Measurements from ENCODE around the gene TMEM131L.

TMEM131L gene

DNA sequence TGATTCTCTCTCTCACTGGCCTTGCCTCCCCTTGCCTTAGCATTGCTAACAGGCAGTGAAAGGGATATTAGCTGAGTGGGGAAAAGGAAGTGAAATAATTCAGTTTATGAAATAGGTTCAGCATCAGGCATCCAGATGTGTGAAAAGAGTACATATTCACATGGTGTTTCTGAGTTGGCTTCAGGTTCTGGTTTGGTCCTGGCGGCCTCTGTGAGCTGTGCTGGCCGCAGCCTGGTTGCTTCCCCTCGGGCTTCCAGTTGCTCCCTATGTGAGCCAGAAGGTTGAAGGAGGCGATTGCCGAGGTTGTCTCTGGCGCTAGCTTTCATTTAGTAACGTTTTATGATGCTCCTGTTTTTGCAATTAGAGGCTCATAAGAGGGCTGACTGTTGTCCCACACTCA lies 118.9 kb downstream of the TMEM131L start:
- no peak overlapping the region for H3K4me2 ChIP-seq (ENCODE audit: low read length)
- no peak overlapping the region for H2BK120ac ChIP-seq (ENCODE audit: insufficient read depth, low read length, poor library complexity)
- no peak overlapping the region for H2AK5ac ChIP-seq (ENCODE audit: low read length)
- no peak overlapping the region for H3K23ac ChIP-seq (ENCODE audit: low read length)
- no peak overlapping the region for H4K8ac ChIP-seq (ENCODE audit: low read depth, low read length)
- H2BK5ac ChIP-seq (ENCODE audit: low read depth, low read length, poor library complexity) = no peak overlapping the region
- H2AFZ ChIP-seq (ENCODE audit: insufficient read depth, low read length, poor library complexity) = no peak overlapping the region
- H3K18ac ChIP-seq (ENCODE audit: low read length) = no peak overlapping the region
- H3K27me3 ChIP-seq (ENCODE audit: insufficient read depth, low read length) = no peaks in the 10 kb centered on the region
- no peak for DNase-seq
- H4K91ac ChIP-seq (ENCODE audit: low read depth, low read length) = no peak overlapping the region
- no peaks in the 10 kb centered on the region for H3K36me3 ChIP-seq (ENCODE audit: control insufficient read depth in 1 of 2, insufficient read depth in 2 of 2, low read length in 2 of 2)
- H3K14ac ChIP-seq (ENCODE audit: low read length) = no peak overlapping the region
- no CpG with 5 or more reads among the region's 7 CpGs for WGBS (ENCODE audit: extremely low coverage, insufficient coverage, insufficient read length)
- H3K4ac ChIP-seq (ENCODE audit: low read depth, low read length) = no peak overlapping the region
- H3K4me1 ChIP-seq (ENCODE audit: control insufficient read depth in 1 of 2, insufficient read depth in 2 of 2, low read length in 2 of 2) = no peaks in the 10 kb centered on the region
- no peaks in the 10 kb centered on the region for H3K9me3 ChIP-seq (ENCODE audit: insufficient read depth, low read depth, low read length)
- no peak overlapping the region for H4K12ac ChIP-seq (ENCODE audit: low read depth, low read length)
- H2BK12ac ChIP-seq (ENCODE audit: low read length) = no peak overlapping the region
- H3K79me1 ChIP-seq (ENCODE audit: low read length) = no peaks in the 10 kb centered on the region
- no peak overlapping the region for H3K9ac ChIP-seq (ENCODE audit: low read length)
- H3K27ac ChIP-seq (ENCODE audit: low read depth, low read length) = no peak overlapping the region
- H3K4me3 ChIP-seq (ENCODE audit: low read depth, low read length) = no peak overlapping the region
- H3K79me2 ChIP-seq (ENCODE audit: control insufficient read depth, insufficient read depth, low read length, poor library complexity) = no peaks in the 10 kb centered on the region

DNA sequence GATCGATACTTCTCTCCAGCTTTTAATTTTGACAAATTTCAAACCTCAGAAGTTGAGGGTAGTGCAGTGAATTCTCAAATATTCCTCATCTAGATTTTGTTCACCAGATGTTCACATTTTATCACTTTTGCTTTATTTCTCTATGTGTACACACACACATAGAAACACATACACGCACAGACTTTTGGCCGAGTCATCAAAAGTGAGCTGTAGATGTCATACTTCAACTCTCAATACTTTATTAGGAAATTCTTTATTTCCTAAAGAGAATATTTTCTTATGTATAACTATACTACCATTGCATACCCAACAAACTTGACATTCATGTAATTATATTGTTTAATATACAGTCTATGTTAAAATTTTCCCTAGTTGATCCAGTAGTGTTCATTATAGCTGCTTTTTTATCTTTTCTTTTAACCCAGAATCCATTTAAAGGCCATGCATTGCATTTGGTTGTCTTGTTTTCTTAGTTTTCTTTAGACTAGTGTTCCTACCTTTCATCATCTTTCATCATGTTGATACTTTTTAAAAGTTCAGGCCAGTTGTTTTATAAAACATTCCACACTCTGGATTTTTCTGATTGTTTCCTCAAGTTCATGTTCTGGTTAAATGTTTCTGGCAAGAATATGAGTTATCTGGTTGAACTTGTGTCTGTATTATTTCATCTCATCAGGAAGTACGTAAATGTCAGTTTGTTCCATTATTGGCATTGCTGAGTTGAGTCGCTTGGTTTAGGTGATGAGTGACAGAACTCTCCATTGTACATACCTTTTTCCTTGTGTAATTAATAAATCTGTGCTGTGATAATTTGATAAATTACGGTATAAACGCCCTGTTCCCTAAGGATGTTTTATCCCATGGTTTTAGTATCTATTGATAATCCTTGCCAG lies 123.8 kb downstream of the TMEM131L start:
- H3K4me3 ChIP-seq (ENCODE audit: low read depth, low read length) = no peak overlapping the region
- H3K79me2 ChIP-seq (ENCODE audit: control insufficient read depth, insufficient read depth, low read length, poor library complexity) = no peaks in the 10 kb centered on the region
- H2AK5ac ChIP-seq (ENCODE audit: low read length) = no peak overlapping the region
- no peaks in the 10 kb centered on the region for H3K79me1 ChIP-seq (ENCODE audit: low read length)
- H2AFZ ChIP-seq (ENCODE audit: insufficient read depth, low read length, poor library complexity) = no peak overlapping the region
- H3K4ac ChIP-seq (ENCODE audit: low read depth, low read length) = no peak overlapping the region
- H3K4me1 ChIP-seq (ENCODE audit: control insufficient read depth in 1 of 2, insufficient read depth in 2 of 2, low read length in 2 of 2) = no peaks in the 10 kb centered on the region
- DNase-seq = no peak
- H3K9ac ChIP-seq (ENCODE audit: low read length) = no peak overlapping the region
- H2BK120ac ChIP-seq (ENCODE audit: insufficient read depth, low read length, poor library complexity) = no peak overlapping the region
- no peak overlapping the region for H3K18ac ChIP-seq (ENCODE audit: low read length)
- no peak overlapping the region for H3K27ac ChIP-seq (ENCODE audit: low read depth, low read length)
- H4K91ac ChIP-seq (ENCODE audit: low read depth, low read length) = no peak overlapping the region
- H3K36me3 ChIP-seq (ENCODE audit: control insufficient read depth in 1 of 2, insufficient read depth in 2 of 2, low read length in 2 of 2) = no peaks in the 10 kb centered on the region
- H4K12ac ChIP-seq (ENCODE audit: low read depth, low read length) = no peak overlapping the region
- no CpG with 5 or more reads among the region's 7 CpGs for WGBS (ENCODE audit: extremely low coverage, insufficient coverage, insufficient read length)
- H2BK12ac ChIP-seq (ENCODE audit: low read length) = no peak overlapping the region
- no peak overlapping the region for H3K23ac ChIP-seq (ENCODE audit: low read length)
- H3K27me3 ChIP-seq (ENCODE audit: insufficient read depth, low read length) = no peaks in the 10 kb centered on the region
- no peak overlapping the region for H2BK5ac ChIP-seq (ENCODE audit: low read depth, low read length, poor library complexity)
- H3K4me2 ChIP-seq (ENCODE audit: low read length) = no peak overlapping the region
- H3K9me3 ChIP-seq (ENCODE audit: insufficient read depth, low read depth, low read length) = no peaks in the 10 kb centered on the region
- no peak overlapping the region for H4K8ac ChIP-seq (ENCODE audit: low read depth, low read length)
- no peak overlapping the region for H3K14ac ChIP-seq (ENCODE audit: low read length)

DNA sequence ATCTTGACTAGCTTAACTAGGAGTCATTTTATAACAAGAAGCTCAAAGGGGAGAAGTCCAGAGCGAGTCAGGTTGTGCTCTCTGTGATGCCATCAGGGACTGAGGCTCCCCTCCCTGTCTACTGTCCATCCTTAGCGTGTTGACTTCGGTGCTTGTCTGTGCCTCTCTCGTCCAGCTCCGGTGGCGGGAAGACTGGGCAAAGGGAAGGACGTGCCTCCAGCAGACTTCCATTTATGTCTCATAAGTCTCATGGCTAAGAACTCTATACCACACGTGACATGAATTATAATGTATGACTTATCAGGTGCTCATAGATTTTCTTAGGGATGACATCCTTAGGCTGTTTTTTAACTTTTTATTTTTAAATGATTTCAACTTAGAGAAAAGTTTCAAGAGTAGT lies 125.3 kb downstream of the TMEM131L start:
- Histone ChIP-seq H4K91ac (ENCODE audit: low read depth, low read length) (no peak overlapping the region), H3K4me1 (ENCODE audit: control insufficient read depth in 1 of 2, insufficient read depth in 2 of 2, low read length in 2 of 2) (no peaks in the 10 kb centered on the region), H3K36me3 (ENCODE audit: control insufficient read depth in 1 of 2, insufficient read depth in 2 of 2, low read length in 2 of 2) (peaks cover 0 to 2% of the 10 kb centered on the region in 2 experiments), H2BK12ac (ENCODE audit: low read length) (no peak overlapping the region), H3K9ac (ENCODE audit: low read length) (no peak overlapping the region), H2BK5ac (ENCODE audit: low read depth, low read length, poor library complexity) (no peak overlapping the region), H3K4ac (ENCODE audit: low read depth, low read length) (no peak overlapping the region), H2BK120ac (ENCODE audit: insufficient read depth, low read length, poor library complexity) (no peak overlapping the region), H2AK5ac (ENCODE audit: low read length) (no peak overlapping the region), H3K4me3 (ENCODE audit: low read depth, low read length) (no peak overlapping the region), H3K79me1 (ENCODE audit: low read length) (no peaks in the 10 kb centered on the region), H4K12ac (ENCODE audit: low read depth, low read length) (no peak overlapping the region), H3K79me2 (ENCODE audit: control insufficient read depth, insufficient read depth, low read length, poor library complexity) (no peaks in the 10 kb centered on the region), H3K23ac (ENCODE audit: low read length) (no peak overlapping the region), H3K27me3 (ENCODE audit: insufficient read depth, low read length) (no peaks in the 10 kb centered on the region), H3K27ac (ENCODE audit: low read depth, low read length) (no peak overlapping the region), H3K4me2 (ENCODE audit: low read length) (no peak overlapping the region), H2AFZ (ENCODE audit: insufficient read depth, low read length, poor library complexity) (no peak overlapping the region), H3K18ac (ENCODE audit: low read length) (no peak overlapping the region), H3K14ac (ENCODE audit: low read length) (no peak overlapping the region), H4K8ac (ENCODE audit: low read depth, low read length) (no peak overlapping the region), H3K9me3 (ENCODE audit: insufficient read depth, low read depth, low read length) (no peaks in the 10 kb centered on the region)
- WGBS (ENCODE audit: extremely low coverage, insufficient coverage, insufficient read length) = no CpG with 5 or more reads among the region's 8 CpGs
- DNase-seq = no peak

DNA sequence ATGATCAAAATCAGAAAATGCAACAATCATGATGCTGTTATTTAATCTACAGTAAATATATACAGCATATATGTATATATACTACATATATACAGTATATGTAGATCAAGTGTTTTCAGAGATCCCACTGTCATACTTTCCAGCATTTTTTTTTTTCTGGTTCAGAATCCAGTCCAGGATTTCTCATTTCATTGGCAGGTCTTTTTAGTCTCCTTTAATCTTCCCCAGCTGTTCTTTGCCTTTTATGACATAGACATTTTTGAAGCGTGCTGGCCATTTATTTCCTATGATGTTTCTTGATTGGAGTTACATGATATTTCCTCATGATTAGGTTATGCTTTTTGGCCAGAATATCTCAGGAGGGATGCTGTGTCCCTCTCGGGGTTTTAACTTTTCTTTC lies 125.9 kb downstream of the TMEM131L start:
- no peak overlapping the region for H3K23ac ChIP-seq (ENCODE audit: low read length)
- H4K8ac ChIP-seq (ENCODE audit: low read depth, low read length) = no peak overlapping the region
- no peak overlapping the region for H3K4me3 ChIP-seq (ENCODE audit: low read depth, low read length)
- no peaks in the 10 kb centered on the region for H3K4me1 ChIP-seq (ENCODE audit: control insufficient read depth in 1 of 2, insufficient read depth in 2 of 2, low read length in 2 of 2)
- H2BK12ac ChIP-seq (ENCODE audit: low read length) = no peak overlapping the region
- no peaks in the 10 kb centered on the region for H3K79me2 ChIP-seq (ENCODE audit: control insufficient read depth, insufficient read depth, low read length, poor library complexity)
- no peak overlapping the region for H3K4ac ChIP-seq (ENCODE audit: low read depth, low read length)
- no peak overlapping the region for H3K18ac ChIP-seq (ENCODE audit: low read length)
- DNase-seq = no peak
- no peaks in the 10 kb centered on the region for H3K79me1 ChIP-seq (ENCODE audit: low read length)
- no CpG with 5 or more reads among the region's 2 CpGs for WGBS (ENCODE audit: extremely low coverage, insufficient coverage, insufficient read length)
- no peak overlapping the region for H4K91ac ChIP-seq (ENCODE audit: low read depth, low read length)
- H3K14ac ChIP-seq (ENCODE audit: low read length) = no peak overlapping the region
- no peak overlapping the region for H2AK5ac ChIP-seq (ENCODE audit: low read length)
- no peaks in the 10 kb centered on the region for H3K9me3 ChIP-seq (ENCODE audit: insufficient read depth, low read depth, low read length)
- no peak overlapping the region for H3K27ac ChIP-seq (ENCODE audit: low read depth, low read length)
- H3K9ac ChIP-seq (ENCODE audit: low read length) = no peak overlapping the region
- H3K4me2 ChIP-seq (ENCODE audit: low read length) = no peak overlapping the region
- no peaks in the 10 kb centered on the region for H3K27me3 ChIP-seq (ENCODE audit: insufficient read depth, low read length)
- H2BK120ac ChIP-seq (ENCODE audit: insufficient read depth, low read length, poor library complexity) = no peak overlapping the region
- H3K36me3 ChIP-seq (ENCODE audit: control insufficient read depth in 1 of 2, insufficient read depth in 2 of 2, low read length in 2 of 2) = peaks cover 0 to 2% of the 10 kb centered on the region in 2 experiments
- no peak overlapping the region for H2AFZ ChIP-seq (ENCODE audit: insufficient read depth, low read length, poor library complexity)
- no peak overlapping the region for H4K12ac ChIP-seq (ENCODE audit: low read depth, low read length)
- no peak overlapping the region for H2BK5ac ChIP-seq (ENCODE audit: low read depth, low read length, poor library complexity)
